Measurements from ENCODE around the gene WRAP73.

DNA sequence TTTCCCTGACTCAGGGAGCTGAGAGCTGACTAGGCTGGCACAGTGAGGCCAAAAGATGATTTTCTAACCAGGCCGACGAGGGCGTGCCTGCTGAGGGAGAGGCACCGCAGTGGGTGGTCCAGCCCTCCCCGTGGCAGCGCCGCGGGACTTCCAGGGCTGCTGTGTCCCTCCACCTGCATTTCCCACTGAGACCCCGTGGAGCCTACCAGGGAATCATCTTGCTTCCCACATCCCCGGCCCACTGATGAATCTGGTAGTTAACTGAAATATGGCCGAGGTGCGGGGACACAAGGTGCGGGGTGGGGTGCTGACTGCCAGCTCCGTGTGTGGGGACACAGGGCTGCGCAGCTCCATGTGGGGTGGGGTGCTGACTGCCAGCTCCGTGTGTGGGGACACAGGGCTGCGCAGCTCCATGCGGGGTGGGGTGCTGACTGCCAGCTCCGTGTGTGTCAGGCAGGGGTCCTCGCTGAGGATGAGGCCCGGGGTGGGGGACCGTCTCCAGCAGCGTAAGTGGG lies 10.4 kb downstream of the WRAP73 start:
- TF ChIP-seq CTCF (IDR thresholded peaks at IDR 0.05), result no peak
- TF ChIP-seq MAFK (IDR thresholded peaks at IDR 0.05; ENCODE audit: partially characterized antibody), result no peak
- TF ChIP-seq, protein P1, sequence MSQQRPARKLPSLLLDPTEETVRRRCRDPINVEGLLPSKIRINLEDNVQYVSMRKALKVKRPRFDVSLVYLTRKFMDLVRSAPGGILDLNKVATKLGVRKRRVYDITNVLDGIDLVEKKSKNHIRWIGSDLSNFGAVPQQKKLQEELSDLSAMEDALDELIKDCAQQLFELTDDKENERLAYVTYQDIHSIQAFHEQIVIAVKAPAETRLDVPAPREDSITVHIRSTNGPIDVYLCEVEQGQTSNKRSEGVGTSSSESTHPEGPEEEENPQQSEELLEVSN (IDR thresholded peaks at IDR 0.05; ENCODE audit: borderline replicate concordance, low read depth), result no peak
- TF ChIP-seq, protein P2, sequence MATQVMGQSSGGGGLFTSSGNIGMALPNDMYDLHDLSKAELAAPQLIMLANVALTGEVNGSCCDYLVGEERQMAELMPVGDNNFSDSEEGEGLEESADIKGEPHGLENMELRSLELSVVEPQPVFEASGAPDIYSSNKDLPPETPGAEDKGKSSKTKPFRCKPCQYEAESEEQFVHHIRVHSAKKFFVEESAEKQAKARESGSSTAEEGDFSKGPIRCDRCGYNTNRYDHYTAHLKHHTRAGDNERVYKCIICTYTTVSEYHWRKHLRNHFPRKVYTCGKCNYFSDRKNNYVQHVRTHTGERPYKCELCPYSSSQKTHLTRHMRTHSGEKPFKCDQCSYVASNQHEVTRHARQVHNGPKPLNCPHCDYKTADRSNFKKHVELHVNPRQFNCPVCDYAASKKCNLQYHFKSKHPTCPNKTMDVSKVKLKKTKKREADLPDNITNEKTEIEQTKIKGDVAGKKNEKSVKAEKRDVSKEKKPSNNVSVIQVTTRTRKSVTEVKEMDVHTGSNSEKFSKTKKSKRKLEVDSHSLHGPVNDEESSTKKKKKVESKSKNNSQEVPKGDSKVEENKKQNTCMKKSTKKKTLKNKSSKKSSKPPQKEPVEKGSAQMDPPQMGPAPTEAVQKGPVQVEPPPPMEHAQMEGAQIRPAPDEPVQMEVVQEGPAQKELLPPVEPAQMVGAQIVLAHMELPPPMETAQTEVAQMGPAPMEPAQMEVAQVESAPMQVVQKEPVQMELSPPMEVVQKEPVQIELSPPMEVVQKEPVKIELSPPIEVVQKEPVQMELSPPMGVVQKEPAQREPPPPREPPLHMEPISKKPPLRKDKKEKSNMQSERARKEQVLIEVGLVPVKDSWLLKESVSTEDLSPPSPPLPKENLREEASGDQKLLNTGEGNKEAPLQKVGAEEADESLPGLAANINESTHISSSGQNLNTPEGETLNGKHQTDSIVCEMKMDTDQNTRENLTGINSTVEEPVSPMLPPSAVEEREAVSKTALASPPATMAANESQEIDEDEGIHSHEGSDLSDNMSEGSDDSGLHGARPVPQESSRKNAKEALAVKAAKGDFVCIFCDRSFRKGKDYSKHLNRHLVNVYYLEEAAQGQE (IDR thresholded peaks at IDR 0.05), result no peak
- no peak for TF ChIP-seq RNF2 (IDR thresholded peaks at IDR 0.05; ENCODE audit: borderline replicate concordance, low read depth)
- TF ChIP-seq ZSCAN20 (CRISPR knock-in tag; IDR thresholded peaks at IDR 0.05), result no peak
- no peak for TF ChIP-seq PHF8 (IDR thresholded peaks at IDR 0.05; ENCODE audit: borderline replicate concordance, low read depth)
- no peak for TF ChIP-seq HOXA7 (CRISPR knock-in tag; IDR thresholded peaks at IDR 0.05)
- TF ChIP-seq SMC3 (IDR thresholded peaks at IDR 0.05), result no peak
- TF ChIP-seq EP300 (IDR thresholded peaks at IDR 0.05), result no peak
- TF ChIP-seq, protein P3, sequence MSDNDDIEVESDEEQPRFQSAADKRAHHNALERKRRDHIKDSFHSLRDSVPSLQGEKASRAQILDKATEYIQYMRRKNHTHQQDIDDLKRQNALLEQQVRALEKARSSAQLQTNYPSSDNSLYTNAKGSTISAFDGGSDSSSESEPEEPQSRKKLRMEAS (IDR thresholded peaks at IDR 0.05), result no peak
- TF ChIP-seq POLR2A (IDR thresholded peaks at IDR 0.05; ENCODE audit: low read length), result no peak
- TF ChIP-seq, protein P4, sequence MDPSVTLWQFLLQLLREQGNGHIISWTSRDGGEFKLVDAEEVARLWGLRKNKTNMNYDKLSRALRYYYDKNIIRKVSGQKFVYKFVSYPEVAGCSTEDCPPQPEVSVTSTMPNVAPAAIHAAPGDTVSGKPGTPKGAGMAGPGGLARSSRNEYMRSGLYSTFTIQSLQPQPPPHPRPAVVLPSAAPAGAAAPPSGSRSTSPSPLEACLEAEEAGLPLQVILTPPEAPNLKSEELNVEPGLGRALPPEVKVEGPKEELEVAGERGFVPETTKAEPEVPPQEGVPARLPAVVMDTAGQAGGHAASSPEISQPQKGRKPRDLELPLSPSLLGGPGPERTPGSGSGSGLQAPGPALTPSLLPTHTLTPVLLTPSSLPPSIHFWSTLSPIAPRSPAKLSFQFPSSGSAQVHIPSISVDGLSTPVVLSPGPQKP (IDR thresholded peaks at IDR 0.05; ENCODE audit: low read depth, low read length), result no peak
